ENCODE measurements around the gene GAS7. TPM values are rescaled to one million over a fixed set of nuclear protein-coding genes. Genes with fewer than 3 reads are reported as not detected.

GAS7 gene
- total RNA-seq, 1 donor from 2014 or later, result 8.5 TPM

- no peaks in the 10 kb centered on the region for H3K36me3 Mint-ChIP-seq (ENCODE audit: low read depth, unreplicated experiment)
- no peak for TF ChIP-seq EZH2 (IDR thresholded peaks at IDR 0.05; ENCODE audit: insufficient read depth, low read length)
- no peak for TF ChIP-seq CTCF (IDR thresholded peaks at IDR 0.05; ENCODE audit: insufficient read depth, low read depth, low read length)
- H4K20me1 ChIP-seq (ENCODE audit: insufficient read depth, low read length), result no peaks in the 10 kb centered on the region
- H3K27me3 Mint-ChIP-seq (ENCODE audit: low read depth, unreplicated experiment), result peaks cover 3% of the 10 kb centered on the region
- no peaks in the 10 kb centered on the region for H3K36me3 ChIP-seq (ENCODE audit: insufficient read depth, low read length)
- H2AFZ ChIP-seq (ENCODE audit: low read depth, low read length), result no peak overlapping the region
- H3K79me2 ChIP-seq (ENCODE audit: insufficient read depth, low read length), result no peaks in the 10 kb centered on the region
- H3K4me3 Mint-ChIP-seq (ENCODE audit: unreplicated experiment), result no peak overlapping the region
- FAIRE-seq, result no peak
- peaks cover 3% of the 10 kb centered on the region for H3K4me1 ChIP-seq (ENCODE audit: insufficient read depth, low read length)
- H3K4me1 Mint-ChIP-seq (ENCODE audit: low read depth, unreplicated experiment), result peaks cover 20% of the 10 kb centered on the region
- no peaks in the 10 kb centered on the region for H3K27me3 ChIP-seq (ENCODE audit: insufficient read depth, low read length)
- peaks cover 4% of the 10 kb centered on the region for H3K9me3 Mint-ChIP-seq (ENCODE audit: unreplicated experiment)
- H3K4me3 ChIP-seq (ENCODE audit: insufficient read depth, low read depth, low read length), result no peak overlapping the region
- no peak for DNase-seq (ENCODE audit: low read depth)
- H3K27ac Mint-ChIP-seq (ENCODE audit: unreplicated experiment), result no peak overlapping the region
- no peak overlapping the region for H3K4me2 ChIP-seq (ENCODE audit: low read length)
- H3K27ac ChIP-seq (ENCODE audit: low read depth, low read length), result no peak overlapping the region
- H3K9me3 ChIP-seq (ENCODE audit: insufficient read depth, low read depth, low read length), result no peaks in the 10 kb centered on the region
- no peak overlapping the region for H3K9ac ChIP-seq (ENCODE audit: low read length)
These were observed 89.3 kb downstream of the GAS7 start for GRCh38 chr17:10109146-10109545.

- no peak overlapping the region for H2AFZ ChIP-seq (ENCODE audit: low read depth, low read length)
- H3K27me3 ChIP-seq (ENCODE audit: insufficient read depth, low read length), result no peaks in the 10 kb centered on the region
- H3K4me2 ChIP-seq (ENCODE audit: low read length), result no peak overlapping the region
- no peak overlapping the region for H3K9ac ChIP-seq (ENCODE audit: low read length)
- peaks cover 16% of the 10 kb centered on the region for H3K4me1 Mint-ChIP-seq (ENCODE audit: low read depth, unreplicated experiment)
- TF ChIP-seq EZH2 (IDR thresholded peaks at IDR 0.05; ENCODE audit: insufficient read depth, low read length), result no peak
- TF ChIP-seq CTCF (IDR thresholded peaks at IDR 0.05; ENCODE audit: insufficient read depth, low read depth, low read length), result no peak
- no peaks in the 10 kb centered on the region for H4K20me1 ChIP-seq (ENCODE audit: insufficient read depth, low read length)
- no peak for DNase-seq (ENCODE audit: low read depth)
- H3K27ac ChIP-seq (ENCODE audit: low read depth, low read length), result no peak overlapping the region
- no peaks in the 10 kb centered on the region for H3K36me3 ChIP-seq (ENCODE audit: insufficient read depth, low read length)
- H3K4me1 ChIP-seq (ENCODE audit: insufficient read depth, low read length), result no peaks in the 10 kb centered on the region
- H3K27ac Mint-ChIP-seq (ENCODE audit: unreplicated experiment), result no peak overlapping the region
- H3K9me3 ChIP-seq (ENCODE audit: insufficient read depth, low read depth, low read length), result no peaks in the 10 kb centered on the region
- peaks cover 5% of the 10 kb centered on the region for H3K9me3 Mint-ChIP-seq (ENCODE audit: unreplicated experiment)
- H3K4me3 Mint-ChIP-seq (ENCODE audit: unreplicated experiment), result no peak overlapping the region
- no peak overlapping the region for H3K4me3 ChIP-seq (ENCODE audit: insufficient read depth, low read depth, low read length)
- H3K79me2 ChIP-seq (ENCODE audit: insufficient read depth, low read length), result no peaks in the 10 kb centered on the region
- no peak for FAIRE-seq
- peaks cover 3% of the 10 kb centered on the region for H3K27me3 Mint-ChIP-seq (ENCODE audit: low read depth, unreplicated experiment)
- H3K36me3 Mint-ChIP-seq (ENCODE audit: low read depth, unreplicated experiment), result no peaks in the 10 kb centered on the region
These were observed 90.9 kb downstream of the GAS7 start for GRCh38 chr17:10107316-10108165.

GRCh38 chr17:10106067-10106466 is 92.3 kb downstream of the GAS7 start:
- Histone ChIP-seq H3K4me3 (ENCODE audit: insufficient read depth, low read depth, low read length) (no peak overlapping the region), H2AFZ (ENCODE audit: low read depth, low read length) (no peak overlapping the region), H3K9ac (ENCODE audit: low read length) (no peak overlapping the region), H3K27me3 (ENCODE audit: insufficient read depth, low read length) (no peaks in the 10 kb centered on the region), H3K79me2 (ENCODE audit: insufficient read depth, low read length) (no peaks in the 10 kb centered on the region), H3K4me1 (ENCODE audit: insufficient read depth, low read length) (no peaks in the 10 kb centered on the region), H3K27ac (ENCODE audit: low read depth, low read length) (no peak overlapping the region), H3K36me3 (ENCODE audit: insufficient read depth, low read length) (no peaks in the 10 kb centered on the region), H4K20me1 (ENCODE audit: insufficient read depth, low read length) (no peaks in the 10 kb centered on the region), H3K9me3 (ENCODE audit: insufficient read depth, low read depth, low read length) (no peaks in the 10 kb centered on the region), H3K4me2 (ENCODE audit: low read length) (no peak overlapping the region)
- TF ChIP-seq CTCF (IDR thresholded peaks at IDR 0.05; ENCODE audit: insufficient read depth, low read depth, low read length) (no peak), EZH2 (IDR thresholded peaks at IDR 0.05; ENCODE audit: insufficient read depth, low read length) (no peak)
- Mint-ChIP-seq H3K4me1 (ENCODE audit: low read depth, unreplicated experiment) (peaks cover 12% of the 10 kb centered on the region), H3K27ac (ENCODE audit: unreplicated experiment) (peak overlapping the region; percentile 19), H3K9me3 (ENCODE audit: unreplicated experiment) (peaks cover 5% of the 10 kb centered on the region), H3K4me3 (ENCODE audit: unreplicated experiment) (no peak overlapping the region), H3K36me3 (ENCODE audit: low read depth, unreplicated experiment) (no peaks in the 10 kb centered on the region), H3K27me3 (ENCODE audit: low read depth, unreplicated experiment) (peaks cover 3% of the 10 kb centered on the region)
- FAIRE-seq (no peak), DNase-seq (ENCODE audit: low read depth) (no peak)
